ENCODE measurements around the gene TBATA. TPM values are rescaled to one million over a fixed set of nuclear protein-coding genes. Genes with fewer than 3 reads are reported as not detected.

The TBATA gene
- total RNA-seq, 1 donor from 2014 or later, result not detected

DNA sequence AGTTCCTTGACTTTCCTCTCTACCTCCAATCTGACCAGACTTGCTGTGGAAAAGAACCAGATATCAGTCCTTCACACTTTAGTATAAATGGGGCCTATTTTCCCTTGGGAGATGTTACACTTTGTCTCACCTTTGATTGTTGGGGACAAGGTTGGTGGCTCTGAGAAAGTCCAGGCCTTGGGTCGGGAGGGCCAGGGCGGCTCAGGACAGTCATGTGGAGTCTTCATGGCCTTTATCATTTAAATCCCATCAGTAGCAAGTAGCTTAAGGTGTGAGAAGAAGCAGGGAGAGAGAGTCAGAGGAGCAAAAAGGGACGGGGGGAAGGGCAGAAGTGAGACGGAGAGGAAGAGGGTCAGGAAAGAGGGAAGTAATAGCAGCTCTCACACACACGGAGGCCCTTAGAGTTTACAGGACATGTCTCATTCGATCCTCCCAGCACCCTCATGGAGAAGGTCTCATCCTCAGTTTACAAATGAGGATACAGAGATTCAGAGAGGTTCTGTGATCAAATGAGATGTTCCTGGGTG is 40.5 kb downstream of the TBATA start:
- no peaks in the 10 kb centered on the region for H3K36me3 ChIP-seq
- ATAC-seq (no peak), DNase-seq (no peak)
- no peak overlapping the region for H3K27ac ChIP-seq
- TF ChIP-seq, protein P1, sequence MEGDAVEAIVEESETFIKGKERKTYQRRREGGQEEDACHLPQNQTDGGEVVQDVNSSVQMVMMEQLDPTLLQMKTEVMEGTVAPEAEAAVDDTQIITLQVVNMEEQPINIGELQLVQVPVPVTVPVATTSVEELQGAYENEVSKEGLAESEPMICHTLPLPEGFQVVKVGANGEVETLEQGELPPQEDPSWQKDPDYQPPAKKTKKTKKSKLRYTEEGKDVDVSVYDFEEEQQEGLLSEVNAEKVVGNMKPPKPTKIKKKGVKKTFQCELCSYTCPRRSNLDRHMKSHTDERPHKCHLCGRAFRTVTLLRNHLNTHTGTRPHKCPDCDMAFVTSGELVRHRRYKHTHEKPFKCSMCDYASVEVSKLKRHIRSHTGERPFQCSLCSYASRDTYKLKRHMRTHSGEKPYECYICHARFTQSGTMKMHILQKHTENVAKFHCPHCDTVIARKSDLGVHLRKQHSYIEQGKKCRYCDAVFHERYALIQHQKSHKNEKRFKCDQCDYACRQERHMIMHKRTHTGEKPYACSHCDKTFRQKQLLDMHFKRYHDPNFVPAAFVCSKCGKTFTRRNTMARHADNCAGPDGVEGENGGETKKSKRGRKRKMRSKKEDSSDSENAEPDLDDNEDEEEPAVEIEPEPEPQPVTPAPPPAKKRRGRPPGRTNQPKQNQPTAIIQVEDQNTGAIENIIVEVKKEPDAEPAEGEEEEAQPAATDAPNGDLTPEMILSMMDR (IDR thresholded peaks at IDR 0.05), result no peak
- no peaks in the 10 kb centered on the region for H3K9me3 ChIP-seq
- no peaks in the 10 kb centered on the region for H3K27me3 ChIP-seq
- no peak overlapping the region for H3K4me3 ChIP-seq
- intact Hi-C loops (cut with DNase I), result no loop called here
- peaks cover 14% of the 10 kb centered on the region for H3K4me1 ChIP-seq

DNA sequence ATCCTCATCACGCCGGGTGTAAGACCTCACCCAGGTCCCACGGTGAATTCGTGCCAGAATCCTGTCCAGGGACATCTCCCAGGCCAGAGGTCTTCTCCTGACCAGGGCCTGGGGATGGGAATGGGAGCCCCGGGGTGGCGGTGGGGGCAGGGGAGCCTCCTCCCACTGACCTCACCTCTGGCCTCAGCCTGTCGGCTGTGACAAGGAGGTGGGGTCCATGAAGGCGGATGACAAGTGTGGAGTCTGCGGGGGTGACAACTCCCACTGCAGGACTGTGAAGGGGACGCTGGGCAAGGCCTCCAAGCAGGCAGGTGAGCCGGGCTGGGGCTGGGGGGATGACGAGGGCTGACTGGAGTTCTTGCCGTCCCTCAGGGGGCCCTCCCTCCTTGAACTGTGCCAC is 41.3 kb downstream of the TBATA start:
- H3K27ac ChIP-seq, result no peak overlapping the region
- H3K4me1 ChIP-seq, result peaks cover 14% of the 10 kb centered on the region
- H3K9me3 ChIP-seq, result no peaks in the 10 kb centered on the region
- H3K36me3 ChIP-seq, result no peaks in the 10 kb centered on the region
- no peak for ATAC-seq
- DNase-seq, result peak; percentile 57
- no peaks in the 10 kb centered on the region for H3K27me3 ChIP-seq
- TF ChIP-seq, protein P1 (IDR thresholded peaks at IDR 0.05), result no peak
- H3K4me3 ChIP-seq, result no peak overlapping the region
- intact Hi-C loops (cut with DNase I), result no loop called here

DNA sequence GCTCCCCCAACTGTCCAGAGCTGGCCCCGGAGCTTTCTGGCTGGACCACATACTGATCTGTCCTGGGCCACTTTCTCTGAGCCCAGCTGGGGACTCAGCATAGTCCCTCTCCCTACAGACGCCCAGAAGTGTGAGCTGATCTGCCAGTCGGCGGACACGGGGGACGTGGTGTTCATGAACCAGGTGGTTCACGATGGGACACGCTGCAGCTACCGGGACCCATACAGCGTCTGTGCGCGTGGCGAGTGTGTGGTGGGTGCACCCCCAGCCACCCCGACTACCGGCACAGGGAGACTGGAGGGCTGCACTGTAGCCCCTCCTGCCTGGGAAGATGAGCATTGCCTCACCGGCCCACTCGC is 41.8 kb downstream of the TBATA start:
- intact Hi-C loops (cut with DNase I), result no loop called here
- Histone ChIP-seq H3K4me3 (no peak overlapping the region), H3K9me3 (no peaks in the 10 kb centered on the region), H3K27ac (peak overlapping the region; percentile 45), H3K36me3 (no peaks in the 10 kb centered on the region), H3K27me3 (no peaks in the 10 kb centered on the region), H3K4me1 (peaks cover 14% of the 10 kb centered on the region)
- TF ChIP-seq, protein P1 (IDR thresholded peaks at IDR 0.05), result no peak
- DNase-seq (peak; percentile 47), ATAC-seq (no peak)

DNA sequence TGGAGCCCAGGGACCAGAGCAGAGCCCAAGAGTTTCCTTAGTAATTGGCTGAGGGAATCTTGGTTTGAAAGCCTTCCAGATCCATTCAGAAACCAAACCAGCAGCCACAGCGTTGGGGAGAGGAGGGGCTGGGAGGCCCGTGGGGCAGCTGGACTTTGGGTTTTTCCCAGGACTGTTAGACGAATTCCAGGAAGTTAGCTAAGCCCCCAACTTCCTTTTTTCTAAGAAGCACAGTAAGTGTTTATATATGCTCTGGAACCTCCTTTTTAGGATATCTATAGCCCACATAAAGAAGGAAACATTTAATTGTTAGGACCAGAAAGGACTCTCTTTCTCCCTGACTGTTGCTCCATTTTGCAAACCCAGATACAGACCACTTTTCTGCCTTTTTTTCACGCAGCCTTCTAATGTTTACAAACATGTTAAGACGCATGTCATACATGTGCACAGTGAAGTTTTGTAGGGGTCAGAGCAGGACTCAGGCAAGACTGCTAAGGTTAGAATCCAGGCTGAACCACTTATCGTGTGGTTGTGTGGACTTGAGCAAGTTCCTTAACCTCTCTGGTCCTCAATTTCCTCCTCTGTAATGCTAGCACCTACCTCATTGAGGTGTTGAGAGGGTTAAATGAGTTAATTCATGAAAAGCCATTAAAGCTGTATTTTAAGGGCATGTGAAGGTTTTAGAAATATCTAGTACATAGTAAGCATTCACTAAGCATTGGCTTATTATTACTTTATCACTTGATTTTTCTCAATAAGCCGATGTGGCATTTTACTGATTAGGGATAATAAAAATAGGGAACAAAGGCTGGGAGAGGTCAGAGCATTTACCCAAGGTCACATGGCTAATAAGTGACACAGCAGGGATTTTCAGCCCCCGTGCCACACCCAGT is 42.4 kb downstream of the TBATA start:
- peak; percentile 60 for DNase-seq
- no peaks in the 10 kb centered on the region for H3K27me3 ChIP-seq
- H3K9me3 ChIP-seq, result no peaks in the 10 kb centered on the region
- H3K4me3 ChIP-seq, result no peak overlapping the region
- TF ChIP-seq, protein P1 (IDR thresholded peaks at IDR 0.05), result no peak
- H3K36me3 ChIP-seq, result no peaks in the 10 kb centered on the region
- H3K27ac ChIP-seq, result peak overlapping the region; percentile 45
- intact Hi-C loops (cut with DNase I), result no loop called here
- ATAC-seq, result peak; percentile 62
- H3K4me1 ChIP-seq, result peaks cover 14% of the 10 kb centered on the region

DNA sequence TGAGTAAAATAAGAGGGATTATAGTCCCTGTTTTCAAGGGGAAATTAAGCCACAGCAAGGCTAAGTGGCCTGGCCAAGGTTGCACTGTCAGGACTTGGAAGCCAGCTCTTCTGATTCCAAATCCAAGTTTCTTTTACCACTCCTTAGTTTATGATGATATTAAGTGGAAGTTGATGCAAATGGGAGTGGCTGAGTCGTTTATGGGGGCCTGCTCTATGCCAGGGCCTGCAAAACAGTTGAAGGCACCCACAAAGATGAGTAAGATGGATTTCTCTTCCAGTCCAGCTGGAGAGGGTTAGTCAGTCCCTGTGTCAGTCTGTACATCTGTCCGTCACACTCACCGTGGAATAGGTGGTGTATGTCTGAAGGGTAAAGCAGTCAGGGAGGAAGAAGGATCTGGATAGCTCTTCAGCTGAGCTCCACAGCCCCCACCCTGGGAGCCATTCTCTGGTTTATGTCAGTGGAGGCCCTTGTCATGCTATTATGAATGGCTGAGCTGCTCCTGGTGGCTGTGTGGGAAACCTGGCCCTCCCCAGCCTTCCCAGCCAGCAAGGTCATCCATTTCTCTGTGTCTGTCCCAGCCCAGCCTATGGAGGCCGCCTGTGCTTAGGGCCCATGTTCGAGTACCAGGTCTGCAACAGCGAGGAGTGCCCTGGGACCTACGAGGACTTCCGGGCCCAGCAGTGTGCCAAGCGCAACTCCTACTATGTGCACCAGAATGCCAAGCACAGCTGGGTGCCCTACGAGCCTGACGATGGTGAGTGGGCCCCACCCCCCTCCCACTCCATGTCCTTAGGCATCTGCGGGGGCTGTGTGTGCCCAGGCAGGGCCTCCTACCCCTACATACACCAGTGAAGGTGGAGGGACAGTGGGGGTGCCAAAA is 44.5 kb downstream of the TBATA start:
- intact Hi-C loops (cut with DNase I), result no loop called here
- no peak for DNase-seq

More for the DNA sequence above, 44.5 kb downstream of the TBATA start:
- Histone ChIP-seq H3K4me3 (no peak overlapping the region), H3K36me3 (no peaks in the 10 kb centered on the region), H3K9me3 (no peaks in the 10 kb centered on the region), H3K4me1 (peaks cover 14% of the 10 kb centered on the region), H3K27ac (no peak overlapping the region), H3K27me3 (no peaks in the 10 kb centered on the region)
- TF ChIP-seq, protein P1 (IDR thresholded peaks at IDR 0.05), result no peak
- ATAC-seq, result no peak

All from upper lobe of right lung (tissue), 1 donor.